A549 treated with CORT108297 at 1 μM for 4 hours (cell line): ENCODE measurements around the gene NEU1. TPM values are rescaled to one million over a fixed set of nuclear protein-coding genes. Genes with fewer than 3 reads are reported as not detected.

Experiments
- total RNA-seq: library from RNA; stranded (reverse); fragments of 200-300 nt; extraction: Qiagen RNA extraction; gene quantifications from 5 replicates; pipeline ENCODE4 v1.2.3, GENCODE V29; 2022

NEU1 gene
- total RNA-seq, result 23.0 to 37.8 TPM (median 29.3 TPM) in 5 replicates

DNA sequence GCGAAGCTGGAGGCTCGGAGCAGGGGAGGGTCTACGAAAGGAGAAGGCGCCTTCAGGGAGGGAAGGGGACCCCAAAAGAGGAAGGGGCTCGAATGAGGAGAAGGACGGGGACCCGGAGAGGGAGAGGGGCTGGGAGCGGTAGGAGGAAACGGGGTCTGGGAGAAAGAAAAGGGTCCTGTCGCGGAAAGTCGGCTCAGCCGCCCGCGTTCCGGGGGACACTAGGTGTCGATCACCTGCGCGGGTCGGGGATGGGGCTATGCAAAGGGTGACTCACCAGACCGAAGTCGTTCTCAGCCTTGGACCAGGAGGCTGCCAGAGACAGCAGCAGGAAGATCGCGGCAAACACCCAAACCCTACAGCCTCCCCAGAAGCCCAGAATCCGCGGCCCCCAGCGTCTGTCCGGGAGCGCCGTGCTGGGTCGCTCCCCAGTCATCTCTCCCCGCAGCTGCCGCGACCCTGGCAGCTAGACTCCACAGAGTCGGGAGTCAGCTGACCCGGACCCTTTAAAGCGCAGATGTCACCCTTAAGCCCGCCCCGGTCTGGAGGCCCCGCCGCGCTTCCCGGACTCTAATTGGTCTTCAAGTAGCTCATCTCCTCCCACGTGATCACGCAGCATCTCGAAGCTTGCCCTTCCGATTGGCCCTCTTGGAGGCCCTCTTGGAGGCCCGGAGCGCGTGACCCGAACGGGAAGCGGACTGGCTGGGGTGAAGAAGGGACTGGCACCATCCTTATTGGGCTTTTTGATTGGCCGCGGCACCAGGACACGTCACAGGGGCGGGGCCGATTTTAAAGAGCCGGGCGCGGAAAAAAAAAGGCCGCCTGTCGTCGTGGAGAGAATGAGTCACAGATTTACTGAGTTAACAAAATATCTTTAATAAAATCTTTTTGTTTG, at the start of gene NEU1:
Gene NEU1 (minus strand): TSS at position 478 of the 892 bp plus-strand sequence. CDS start 45 bp downstream, at position 433.

GRCh38 chr6:31901953-31902643, 39.5 kb upstream of the NEU1 start, which contains the start of gene ZBTB12:
Gene ZBTB12, minus strand, starts transcription at chr6:31902086. Its CDS starts 781 bp downstream, at chr6:31901305.

DNA sequence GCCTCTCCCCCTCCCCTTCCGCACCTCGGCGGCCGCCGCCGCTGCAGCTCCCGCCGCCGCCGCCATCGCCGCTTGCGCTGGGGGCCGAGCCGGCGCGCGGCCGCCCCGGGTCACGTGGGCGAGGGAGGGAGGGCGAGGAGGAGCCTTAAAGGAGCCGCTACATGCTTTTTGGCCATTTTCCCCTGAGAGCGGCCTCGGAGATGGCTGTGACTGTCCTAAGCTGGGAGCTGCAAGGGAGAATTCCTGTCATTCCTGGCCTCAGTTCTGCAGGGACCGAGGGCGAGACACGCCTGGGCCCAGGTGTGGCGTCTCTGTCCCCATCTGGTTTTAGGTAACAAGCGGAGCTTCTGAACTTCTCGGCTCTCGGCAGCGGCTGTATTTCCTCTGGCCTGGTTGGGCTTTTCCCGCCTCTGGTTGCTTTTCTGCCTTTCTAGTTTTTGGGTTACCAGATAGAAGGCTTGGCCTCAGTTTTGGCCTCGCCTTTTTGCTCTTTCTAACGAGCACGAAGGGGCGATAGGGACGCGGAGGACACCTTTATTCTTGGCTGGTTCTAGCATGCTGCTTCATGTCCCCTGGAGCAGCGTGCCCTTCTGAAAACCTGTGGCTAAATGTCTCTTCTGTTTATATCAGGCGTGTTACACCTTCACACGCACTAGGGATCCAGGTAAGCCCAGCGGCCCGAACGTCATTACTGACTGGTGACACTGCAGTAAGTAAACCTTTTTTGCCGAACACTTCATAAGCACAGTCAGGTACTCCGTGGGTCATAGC, 35.2 kb upstream of the NEU1 start, which contains the start of gene EHMT2:
Gene EHMT2 (minus strand): TSS at position 87 of the 771 bp plus-strand sequence. CDS start 21 bp downstream, at position 66.

GRCh38 chr6:31878726-31879125, 16.1 kb upstream of the NEU1 start, which contains the start of gene SLC44A4:
Gene SLC44A4, minus strand, starts transcription at chr6:31878997. Its CDS starts 17 bp downstream, at chr6:31878980.

DNA sequence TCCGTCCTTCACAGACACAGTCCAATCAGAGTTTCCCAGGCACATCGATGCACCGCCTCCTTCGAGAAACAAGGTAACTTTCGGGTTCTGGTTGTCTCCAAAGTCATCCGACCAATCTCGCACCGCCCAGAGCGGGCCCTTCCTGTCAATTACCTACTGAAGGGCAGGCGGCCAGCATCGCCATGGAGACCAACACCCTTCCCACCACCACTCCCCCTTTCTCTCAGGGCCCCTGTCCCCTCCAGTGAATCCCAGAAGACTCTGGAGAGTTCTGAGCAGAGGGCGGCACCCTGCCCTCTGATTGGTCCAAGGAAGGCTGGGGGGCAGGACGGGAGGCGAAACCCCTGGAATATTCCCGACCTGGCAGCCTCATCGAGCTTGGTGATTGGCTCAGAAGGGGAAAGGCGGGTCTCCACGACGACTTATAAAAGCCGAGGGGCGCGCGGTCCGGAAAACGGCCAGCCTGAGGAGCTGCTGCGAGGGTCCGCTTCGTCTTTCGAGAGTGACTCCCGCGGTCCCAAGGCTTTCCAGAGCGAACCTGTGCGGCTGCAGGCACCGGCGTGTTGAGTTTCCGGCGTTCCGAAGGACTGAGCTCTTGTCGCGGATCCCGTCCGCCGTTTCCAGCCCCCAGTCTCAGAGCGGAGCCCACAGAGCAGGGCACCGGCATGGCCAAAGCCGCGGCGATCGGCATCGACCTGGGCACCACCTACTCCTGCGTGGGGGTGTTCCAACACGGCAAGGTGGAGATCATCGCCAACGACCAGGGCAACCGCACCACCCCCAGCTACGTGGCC, 35.1 kb downstream of the NEU1 start, which contains the start of gene HSPA1B:
Gene HSPA1B (plus strand): TSS at position 453 of the 794 bp plus-strand sequence. CDS start 213 bp downstream, at position 666.

GRCh38 chr6:31815025-31815838, 47.4 kb downstream of the NEU1 start, which contains the start of the genes HSPA1A and HSPA1L:
Gene HSPA1A, plus strand, starts transcription at chr6:31815543. Its CDS starts 214 bp downstream, at chr6:31815757.
Gene HSPA1L, minus strand, starts transcription at chr6:31815283. Its CDS starts 3,311 bp downstream, at chr6:31811972.

Other genes starting within 250 kb of the NEU1 start
- gene AIF1, start 247.6 kb downstream of the NEU1 start, total RNA-seq, result not detected in 5 replicates
- gene PRRC2A, start 242.1 kb downstream of the NEU1 start, total RNA-seq, result 69.6 to 93.6 TPM (median 87.5 TPM) in 5 replicates
- 114 to 156 TPM (median 146 TPM) in 5 replicates for gene BAG6, start 210.2 kb downstream of the NEU1 start, total RNA-seq
- 2.9 to 4.1 TPM (median 3.0 TPM) in 5 replicates for gene APOM, start 206.9 kb downstream of the NEU1 start, total RNA-seq
- gene C6orf47, start 202.0 kb downstream of the NEU1 start, total RNA-seq, result 10.3 to 13.2 TPM (median 12.6 TPM) in 5 replicates
- 10.8 to 12.2 TPM (median 11.7 TPM) in 5 replicates for gene GPANK1, start 197.8 kb downstream of the NEU1 start, total RNA-seq
- gene CSNK2B, start 196.7 kb downstream of the NEU1 start, total RNA-seq, result 165 to 184 TPM (median 170 TPM) in 5 replicates
- 3.8 to 5.0 TPM (median 4.3 TPM) in 5 replicates for gene LY6G5B, start 192.8 kb downstream of the NEU1 start, total RNA-seq
- 1.1 to 2.0 TPM (median 1.6 TPM) in 5 replicates for gene LY6G5C, start 181.8 kb downstream of the NEU1 start, total RNA-seq
- 16.5 to 20.4 TPM (median 19.3 TPM) in 5 replicates for gene ABHD16A, start 159.5 kb downstream of the NEU1 start, total RNA-seq
- gene LY6G6F, start 156.0 kb downstream of the NEU1 start, total RNA-seq, result not detected in 5 replicates
- not detected in 5 replicates for gene LY6G6D, start 147.5 kb downstream of the NEU1 start, total RNA-seq
- 0.09 to 0.12 TPM (median 0.10 TPM) in 3 of 5 replicates, not detected in the others for gene LY6G6C, start 141.1 kb downstream of the NEU1 start, total RNA-seq
- not detected in 5 replicates for gene MPIG6B, start 139.4 kb downstream of the NEU1 start, total RNA-seq
- 28.8 to 35.0 TPM (median 32.1 TPM) in 5 replicates for gene DDAH2, start 133.5 kb downstream of the NEU1 start, total RNA-seq
- gene CLIC1, start 126.3 kb downstream of the NEU1 start, total RNA-seq, result 497 to 519 TPM (median 513 TPM) in 5 replicates
- gene MSH5, start 122.8 kb downstream of the NEU1 start, total RNA-seq, result 11.5 to 15.5 TPM (median 14.0 TPM) in 5 replicates
- gene SAPCD1, start 100.2 kb downstream of the NEU1 start, total RNA-seq, result 2.7 to 4.9 TPM (median 4.1 TPM) in 5 replicates
- 1.5 to 2.0 TPM (median 1.8 TPM) in 5 replicates for gene VWA7, start 85.5 kb downstream of the NEU1 start, total RNA-seq
- 47.0 to 60.8 TPM (median 59.2 TPM) in 5 replicates for gene VARS1, start 67.1 kb downstream of the NEU1 start, total RNA-seq
- gene LSM2, start 55.9 kb downstream of the NEU1 start, total RNA-seq, result 48.5 to 67.7 TPM (median 60.4 TPM) in 5 replicates
- 1.5 to 2.2 TPM (median 1.8 TPM) in 5 replicates for gene HSPA1L, start 47.5 kb downstream of the NEU1 start, total RNA-seq
- 250 to 374 TPM (median 304 TPM) in 5 replicates for gene HSPA1A, start 47.3 kb downstream of the NEU1 start, total RNA-seq
- 191 to 290 TPM (median 231 TPM) in 5 replicates for gene HSPA1B, start 35.1 kb downstream of the NEU1 start, total RNA-seq
- 0.06 to 0.16 TPM in 2 of 5 replicates, not detected in the others for gene SLC44A4, start 16.2 kb upstream of the NEU1 start, total RNA-seq
- gene EHMT2, start 34.9 kb upstream of the NEU1 start, total RNA-seq, result 25.9 to 35.4 TPM (median 32.0 TPM) in 5 replicates
- 3.4 to 5.3 TPM (median 4.6 TPM) in 5 replicates for gene ZBTB12, start 39.3 kb upstream of the NEU1 start, total RNA-seq
- gene C2, start 64.9 kb upstream of the NEU1 start, total RNA-seq, result 0.21 to 0.68 TPM (median 0.31 TPM) in 5 replicates
- 1.5 to 3.3 TPM (median 2.4 TPM) in 5 replicates for gene CFB, start 83.3 kb upstream of the NEU1 start, total RNA-seq
- gene NELFE, start 96.2 kb upstream of the NEU1 start, total RNA-seq, result 74.7 to 85.0 TPM (median 75.1 TPM) in 5 replicates
- 21.0 to 27.3 TPM (median 25.4 TPM) in 5 replicates for gene SKIC2, start 96.4 kb upstream of the NEU1 start, total RNA-seq
- 11.7 to 13.4 TPM (median 12.5 TPM) in 5 replicates for gene DXO, start 109.3 kb upstream of the NEU1 start, total RNA-seq
- 0.48 to 1.5 TPM (median 1.1 TPM) in 5 replicates for gene C4A, start 119.2 kb upstream of the NEU1 start, total RNA-seq
- 0.46 to 1.7 TPM (median 0.76 TPM) in 5 replicates for gene C4B, start 152.0 kb upstream of the NEU1 start, total RNA-seq
- gene CYP21A2, start 175.6 kb upstream of the NEU1 start, total RNA-seq, result not detected in 5 replicates
- 0.32 to 0.72 TPM (median 0.56 TPM) in 5 replicates for gene TNXB, start 246.5 kb upstream of the NEU1 start, total RNA-seq